ENCODE results near the gene MLX.
"Not testable (repeated sequence)": the region's sequence is repeated elsewhere in the genome, so short reads cannot be mapped to it uniquely, and the experiment has no call there.

The MLX gene

GRCh38 chr17:42555961-42556617 is 10.8 kb upstream of the MLX start:
- not testable (repeated sequence) for DNase-seq

DNA sequence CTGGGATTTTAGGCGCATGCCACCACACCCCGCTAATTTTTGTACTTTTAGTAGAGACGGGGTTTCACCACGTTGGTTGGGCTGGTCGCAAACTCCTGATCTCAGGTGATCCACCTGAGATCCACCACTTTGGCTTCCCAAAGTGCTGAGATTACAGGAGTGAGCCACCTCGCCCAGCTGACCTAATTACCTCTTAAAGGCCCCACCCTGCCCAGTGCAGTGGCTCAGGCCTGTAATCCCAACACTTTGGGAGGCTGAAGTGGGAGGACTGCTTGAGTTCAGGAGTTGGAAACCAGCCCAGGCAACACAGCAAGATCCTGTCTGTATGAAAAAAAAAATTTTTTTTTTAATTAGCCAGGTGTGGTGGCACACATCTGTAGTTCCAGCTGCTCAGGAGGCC is 7.8 kb upstream of the MLX start:
- DNase-seq, result peak; percentile 12

DNA sequence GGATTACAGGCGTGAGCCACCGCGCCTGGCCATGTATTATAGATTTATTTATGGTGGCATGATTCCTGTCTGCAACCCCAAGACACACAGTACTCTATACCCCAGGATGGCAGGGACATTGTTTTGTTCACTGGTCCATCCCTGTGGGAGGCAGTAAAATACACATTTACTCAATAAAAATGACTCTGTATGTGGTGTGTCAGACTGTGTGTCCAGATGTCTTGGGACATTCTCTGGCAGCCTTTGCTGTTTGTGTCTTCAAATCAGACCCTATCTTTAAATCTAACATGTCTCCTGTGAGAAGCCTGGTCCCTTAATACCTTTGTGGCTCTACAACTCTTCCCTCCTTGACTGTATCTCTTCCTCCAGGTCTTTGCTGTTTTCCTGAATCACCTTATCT is 6.7 kb upstream of the MLX start:
- DNase-seq, result no peak

GRCh38 chr17:42561897-42562387 is 5.0 kb upstream of the MLX start, which contains the start of gene COASY:
TSS of gene COASY (plus strand) at chr17:42562148. CDS start at chr17:42562623, 475 bp downstream.
- DNase-seq, result peak; percentile 79

DNA sequence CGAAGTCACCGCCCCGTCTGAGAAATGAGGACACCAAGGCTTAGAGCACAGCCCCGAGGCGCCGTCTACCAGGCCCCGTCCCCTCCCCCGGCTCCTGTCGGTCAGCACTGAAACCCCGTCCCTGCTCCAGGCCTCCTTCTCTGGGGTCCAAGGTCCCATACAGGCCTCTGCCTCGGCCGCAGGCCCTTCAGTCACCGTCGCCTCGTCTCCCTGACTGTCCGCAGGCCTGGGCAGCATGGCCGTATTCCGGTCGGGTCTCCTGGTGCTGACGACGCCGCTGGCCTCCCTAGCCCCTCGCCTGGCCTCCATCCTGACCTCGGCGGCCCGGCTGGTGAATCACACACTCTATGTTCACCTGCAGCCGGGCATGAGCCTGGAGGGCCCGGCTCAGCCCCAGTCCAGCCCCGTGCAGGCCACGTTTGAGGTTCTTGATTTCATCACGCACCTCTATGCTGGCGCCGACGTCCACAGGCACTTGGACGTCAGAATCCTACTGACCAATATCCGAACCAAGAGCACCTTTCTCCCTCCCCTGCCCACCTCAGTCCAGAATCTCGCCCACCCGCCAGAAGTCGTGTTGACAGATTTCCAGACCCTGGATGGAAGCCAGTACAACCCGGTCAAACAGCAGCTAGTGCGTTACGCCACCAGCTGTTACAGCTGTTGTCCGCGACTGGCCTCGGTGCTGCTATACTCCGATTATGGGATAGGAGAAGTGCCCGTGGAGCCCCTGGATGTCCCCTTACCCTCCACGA is 4.3 kb upstream of the MLX start:
- DNase-seq, result no peak

GRCh38 chr17:42563143-42563509 is 3.8 kb upstream of the MLX start:
- DNase-seq, result no peak

DNA sequence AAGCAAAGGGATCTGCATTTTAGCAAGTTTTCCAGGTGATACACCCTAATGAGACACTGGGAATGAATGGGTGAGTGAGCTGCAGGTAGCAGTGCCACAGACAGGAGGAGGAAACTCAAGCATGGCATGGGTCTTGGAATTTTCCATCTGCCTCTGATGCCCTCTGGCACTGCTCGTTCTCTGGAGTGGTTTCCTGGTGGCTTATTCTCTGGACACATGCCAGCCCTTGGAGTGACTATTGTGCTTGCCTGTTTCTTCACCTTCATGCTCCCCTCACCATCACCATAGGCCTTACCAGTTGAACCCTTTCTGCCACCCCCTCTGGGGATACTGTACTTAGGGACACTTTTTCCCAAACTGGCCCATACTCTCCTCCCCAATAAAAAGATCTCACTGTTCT is 3.4 kb upstream of the MLX start:
- DNase-seq, result peak; percentile 66

DNA sequence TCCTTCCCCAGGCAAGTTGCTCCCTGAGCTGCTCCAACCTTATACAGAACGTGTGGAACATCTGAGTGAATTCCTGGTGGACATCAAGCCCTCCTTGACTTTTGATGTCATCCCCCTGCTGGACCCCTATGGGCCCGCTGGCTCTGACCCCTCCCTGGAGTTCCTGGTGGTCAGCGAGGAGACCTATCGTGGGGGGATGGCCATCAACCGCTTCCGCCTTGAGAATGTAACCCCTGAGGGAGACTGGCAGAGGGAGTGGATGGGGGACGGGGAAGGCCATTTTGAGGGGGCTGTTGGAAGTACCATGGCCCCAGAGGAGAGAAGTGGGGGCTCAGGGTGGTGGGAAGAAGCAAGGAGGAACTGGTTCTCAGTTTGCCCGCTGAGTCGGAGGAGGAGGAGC is 3.0 kb upstream of the MLX start:
- no peak for DNase-seq

- DNase-seq, result no peak
Measured at GRCh38 chr17:42564815-42565522, 1.9 kb upstream of the MLX start.

DNA sequence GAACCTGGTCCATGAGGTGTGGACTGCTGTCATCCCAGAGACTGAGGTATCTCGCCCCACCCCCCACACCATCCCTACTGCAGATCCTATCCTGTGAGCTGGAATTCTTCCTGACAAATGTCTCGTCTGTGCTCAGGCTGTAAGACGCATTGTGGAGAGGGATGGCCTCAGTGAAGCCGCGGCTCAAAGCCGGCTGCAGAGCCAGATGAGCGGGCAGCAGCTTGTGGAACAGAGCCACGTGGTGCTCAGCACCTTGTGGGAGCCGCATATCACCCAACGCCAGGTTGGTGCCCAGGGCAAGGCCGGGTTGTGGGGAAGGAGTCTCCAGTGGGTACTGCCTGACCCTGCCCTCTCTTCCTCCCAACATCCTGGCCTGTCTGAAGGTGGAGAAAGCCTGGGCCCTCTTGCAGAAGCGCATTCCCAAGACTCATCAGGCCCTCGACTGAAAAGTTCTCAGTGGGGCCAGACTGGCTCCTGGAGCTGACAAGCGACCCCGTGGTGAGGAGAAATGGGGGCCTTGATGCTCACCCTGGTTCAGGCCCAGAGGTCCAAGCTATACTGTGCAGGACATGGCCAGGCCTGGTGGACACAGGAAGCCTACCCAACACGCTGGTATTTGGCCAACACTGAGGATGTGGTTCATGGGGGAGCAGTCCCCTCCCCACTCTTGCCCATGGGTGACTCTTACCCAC is 1.2 kb upstream of the MLX start:
- no peak for DNase-seq

- DNase-seq, result no peak
Measured at GRCh38 chr17:42566215-42566882, 551 bp upstream of the MLX start.

DNA sequence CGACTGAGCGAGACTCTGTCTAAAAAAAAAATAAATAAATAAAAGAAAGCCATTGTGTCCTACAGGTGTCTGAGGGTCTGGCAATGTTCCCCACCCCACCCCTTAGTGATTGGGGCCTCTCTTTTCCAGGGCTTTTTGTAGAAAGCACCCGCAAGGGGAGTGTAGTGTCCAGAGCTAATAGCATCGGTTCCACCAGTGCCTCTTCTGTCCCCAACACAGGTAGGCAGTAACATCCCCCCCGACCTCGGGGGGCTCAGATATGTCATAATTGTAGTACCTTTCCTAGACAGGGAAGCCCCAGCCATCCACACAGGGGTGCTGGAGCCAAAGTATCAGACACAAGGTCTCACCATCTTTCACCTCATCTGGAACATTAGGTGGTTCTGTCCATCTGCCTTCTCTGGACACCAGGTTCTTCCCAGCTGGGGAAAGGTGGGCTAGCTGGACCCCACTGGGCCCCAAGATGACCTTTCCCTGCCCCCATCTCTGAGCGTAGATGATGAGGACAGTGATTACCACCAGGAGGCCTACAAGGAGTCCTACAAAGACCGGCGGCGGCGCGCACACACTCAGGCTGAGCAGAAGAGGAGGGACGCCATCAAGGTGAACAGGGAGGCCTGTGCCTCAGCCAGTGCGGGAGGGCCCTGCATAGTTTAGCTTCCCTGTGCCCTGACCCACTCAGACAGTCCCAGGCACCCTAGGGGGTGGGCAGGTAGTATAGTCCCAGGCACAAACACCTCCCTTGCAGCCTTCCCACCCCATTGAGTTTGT is 1.6 kb downstream of the MLX start:
- DNase-seq, result no peak

GRCh38 chr17:42571435-42572225 is 4.7 kb downstream of the MLX start:
- DNase-seq, result no peak

DNA sequence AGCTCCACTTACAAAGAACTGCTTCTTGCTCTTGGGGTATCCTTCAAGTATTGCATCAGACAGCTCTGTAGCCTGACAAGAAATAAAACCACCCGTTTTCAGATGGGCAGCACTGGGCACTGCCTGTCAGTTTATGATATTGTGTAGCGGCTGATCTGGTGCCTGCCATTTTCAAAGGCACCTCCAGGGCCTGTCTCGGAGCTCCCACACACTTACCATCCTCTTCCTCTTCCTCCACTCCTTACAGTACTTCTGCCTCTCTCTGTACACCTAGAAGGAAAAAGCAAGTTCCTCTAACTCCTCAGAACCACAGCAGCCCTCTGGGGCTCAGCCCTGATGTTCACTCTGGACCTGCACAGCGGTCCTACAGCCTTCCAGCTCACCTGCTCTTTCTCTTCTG is 6.2 kb downstream of the MLX start:
- no peak for DNase-seq

- DNase-seq, result no peak
Measured at GRCh38 chr17:42574463-42574862, 7.6 kb downstream of the MLX start.

DNA sequence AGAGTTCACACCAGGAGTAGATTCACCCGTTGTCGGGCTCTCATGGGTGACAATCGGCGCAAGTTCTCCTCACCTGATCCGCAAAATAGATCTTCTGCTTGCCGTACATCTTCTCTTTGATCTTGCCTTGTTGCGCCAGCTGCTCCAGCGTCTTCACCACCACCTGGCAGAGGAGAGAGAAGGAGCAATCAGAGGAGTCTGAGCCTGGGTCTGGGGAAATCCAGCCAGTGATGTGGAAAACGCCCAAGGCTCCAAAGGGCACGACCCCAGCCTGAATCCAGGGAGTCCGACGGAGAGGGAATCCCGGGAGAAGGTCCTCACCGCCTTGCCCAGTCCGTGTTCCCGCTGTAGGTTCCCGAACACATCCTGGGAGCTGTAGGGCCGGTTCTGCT is 10.2 kb downstream of the MLX start:
- no peak for DNase-seq

DNA sequence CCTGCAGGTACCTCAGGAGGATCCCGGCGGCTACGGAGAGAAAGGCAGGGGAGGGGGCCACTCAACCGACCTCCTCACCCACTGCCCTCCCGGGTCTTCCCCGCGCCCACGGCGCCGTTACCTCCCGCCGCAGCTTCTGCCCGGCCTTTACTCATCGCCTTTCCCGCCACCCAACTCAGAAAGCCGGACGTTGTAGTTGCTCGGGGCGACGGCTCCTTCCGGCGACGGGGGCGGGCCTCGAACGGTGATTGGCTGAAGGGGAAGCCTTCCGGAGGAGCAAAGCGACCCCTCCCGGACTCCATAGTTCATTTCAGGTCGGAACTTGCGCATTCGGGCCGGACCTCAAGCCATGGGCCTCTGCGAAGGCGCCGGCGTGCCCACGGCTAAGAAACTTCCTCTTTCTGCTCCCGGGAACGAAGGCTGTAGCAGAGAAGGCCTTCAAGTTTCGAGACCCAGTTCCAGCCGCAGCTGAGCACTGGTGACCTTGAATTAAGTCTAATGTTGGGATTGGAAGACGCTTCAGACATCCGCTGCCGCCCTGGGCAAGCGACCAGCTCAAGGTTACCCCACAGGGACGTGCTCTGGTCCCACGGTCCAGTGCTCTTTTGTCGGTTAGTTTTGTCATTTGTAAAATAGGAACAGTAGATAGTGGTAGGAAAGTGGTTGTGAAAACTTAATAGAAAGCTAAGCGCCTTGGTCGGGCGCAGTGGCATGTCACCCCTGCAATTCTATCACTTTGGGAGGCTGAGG is 10.8 kb downstream of the MLX start, which contains the start of gene PSMC3IP:
Gene PSMC3IP, minus strand, starts transcription at position 198 of the 750 bp plus-strand sequence. Its CDS starts 43 bp downstream, at position 155.
- DNase-seq, result peak; percentile 50

- DNase-seq, result peak; percentile 22
Measured at GRCh38 chr17:42578282-42578869, 11.5 kb downstream of the MLX start.

GRCh38 chr17:42579794-42580551 is 13.1 kb downstream of the MLX start:
- DNase-seq, result no peak

All from NCI-H2029 treated with DMSO at 0.1 percent for 48 hours (cell line).